ENCODE results near the gene RPLP2.
A peak's percentile ranks its signal among the peaks of the same experiment; 100 is the strongest.

RPLP2 gene

DNA sequence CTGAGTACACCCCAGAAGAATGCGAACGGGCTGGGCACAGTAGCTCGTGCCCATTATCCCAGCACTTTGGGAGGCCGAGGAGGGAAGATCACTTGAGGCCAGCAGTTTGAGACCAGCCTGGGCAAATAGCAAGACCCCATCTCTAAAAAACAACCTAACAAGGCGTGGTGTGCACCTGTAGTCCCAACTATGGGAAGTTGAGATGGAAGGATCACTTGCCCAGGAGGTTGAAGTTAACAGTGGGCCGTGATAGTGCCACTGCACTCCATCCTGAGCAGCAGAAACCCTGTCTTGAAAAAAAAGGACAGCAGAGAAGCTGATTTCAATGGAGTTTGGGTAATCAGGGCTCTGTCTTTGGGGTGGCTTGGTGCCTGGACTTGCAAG, 3.3 kb downstream of the RPLP2 start:
- no peak overlapping the region for H3K4ac ChIP-seq (ENCODE audit: low read depth, low read length)
- H2BK120ac ChIP-seq (ENCODE audit: low read depth, low read length) = no peak overlapping the region
- H3K27ac ChIP-seq (ENCODE audit: low read depth, low read length) = no peak overlapping the region
- H4K8ac ChIP-seq (ENCODE audit: low read depth, low read length) = no peak overlapping the region
- peaks cover 19% of the 10 kb centered on the region for H3K79me1 ChIP-seq (ENCODE audit: low read length)
- H3K4me1 ChIP-seq (ENCODE audit: control insufficient read depth, low read depth, low read length) = peaks cover 3% of the 10 kb centered on the region
- no peak overlapping the region for H2AK5ac ChIP-seq (ENCODE audit: low read length)
- no peak overlapping the region for H3K9ac ChIP-seq (ENCODE audit: low read length)
- H3K4me3 ChIP-seq (ENCODE audit: low read length) = no peak overlapping the region
- H3K18ac ChIP-seq (ENCODE audit: low read length) = no peak overlapping the region
- no peak overlapping the region for H2BK15ac ChIP-seq (replicated peaks; ENCODE audit: low read depth)
- H2BK5ac ChIP-seq (ENCODE audit: low read length) = no peak overlapping the region
- DNase-seq = no peak
- peaks cover 19% of the 10 kb centered on the region for H3K36me3 ChIP-seq (ENCODE audit: control insufficient read depth, insufficient read depth, low read length)
- H3K23ac ChIP-seq (ENCODE audit: low read length) = no peak overlapping the region
- H4K5ac ChIP-seq (ENCODE audit: low read length) = no peak overlapping the region
- no peak overlapping the region for H3K56ac ChIP-seq (ENCODE audit: low read length)
- H3K27me3 ChIP-seq (ENCODE audit: insufficient read depth, low read length, poor library complexity) = no peaks in the 10 kb centered on the region
- WGBS (ENCODE audit: extremely low coverage, insufficient coverage, low lambda C conversion rate) = no CpG with 5 or more reads among the region's 6 CpGs
- no peak overlapping the region for H3K4me2 ChIP-seq (ENCODE audit: low read length)
- peaks cover 33% of the 10 kb centered on the region for H3K79me2 ChIP-seq (ENCODE audit: control insufficient read depth, insufficient read depth, low read length)

GRCh38 chr11:813456-814096, 3.8 kb downstream of the RPLP2 start:
- Histone ChIP-seq H3K4ac (ENCODE audit: low read depth, low read length) (no peak overlapping the region), H3K27me3 (ENCODE audit: insufficient read depth, low read length, poor library complexity) (no peaks in the 10 kb centered on the region), H3K56ac (ENCODE audit: low read length) (no peak overlapping the region), H3K18ac (ENCODE audit: low read length) (no peak overlapping the region), H3K9ac (ENCODE audit: low read length) (no peak overlapping the region), H3K4me3 (ENCODE audit: low read length) (no peak overlapping the region), H2BK120ac (ENCODE audit: low read depth, low read length) (no peak overlapping the region), H3K36me3 (ENCODE audit: control insufficient read depth, insufficient read depth, low read length) (peaks cover 19% of the 10 kb centered on the region), H2AK5ac (ENCODE audit: low read length) (no peak overlapping the region), H3K27ac (ENCODE audit: low read depth, low read length) (no peak overlapping the region), H2BK15ac (replicated peaks; ENCODE audit: low read depth) (no peak overlapping the region), H3K79me2 (ENCODE audit: control insufficient read depth, insufficient read depth, low read length) (peaks cover 30% of the 10 kb centered on the region), H3K23ac (ENCODE audit: low read length) (no peak overlapping the region), H4K8ac (ENCODE audit: low read depth, low read length) (no peak overlapping the region), H4K5ac (ENCODE audit: low read length) (no peak overlapping the region), H3K79me1 (ENCODE audit: low read length) (peaks cover 19% of the 10 kb centered on the region), H3K4me1 (ENCODE audit: control insufficient read depth, low read depth, low read length) (peaks cover 4% of the 10 kb centered on the region), H2BK5ac (ENCODE audit: low read length) (no peak overlapping the region), H3K4me2 (ENCODE audit: low read length) (no peak overlapping the region)
- DNase-seq = no peak
- WGBS (ENCODE audit: extremely low coverage, insufficient coverage, low lambda C conversion rate) = no CpG with 5 or more reads among the region's 9 CpGs

DNA sequence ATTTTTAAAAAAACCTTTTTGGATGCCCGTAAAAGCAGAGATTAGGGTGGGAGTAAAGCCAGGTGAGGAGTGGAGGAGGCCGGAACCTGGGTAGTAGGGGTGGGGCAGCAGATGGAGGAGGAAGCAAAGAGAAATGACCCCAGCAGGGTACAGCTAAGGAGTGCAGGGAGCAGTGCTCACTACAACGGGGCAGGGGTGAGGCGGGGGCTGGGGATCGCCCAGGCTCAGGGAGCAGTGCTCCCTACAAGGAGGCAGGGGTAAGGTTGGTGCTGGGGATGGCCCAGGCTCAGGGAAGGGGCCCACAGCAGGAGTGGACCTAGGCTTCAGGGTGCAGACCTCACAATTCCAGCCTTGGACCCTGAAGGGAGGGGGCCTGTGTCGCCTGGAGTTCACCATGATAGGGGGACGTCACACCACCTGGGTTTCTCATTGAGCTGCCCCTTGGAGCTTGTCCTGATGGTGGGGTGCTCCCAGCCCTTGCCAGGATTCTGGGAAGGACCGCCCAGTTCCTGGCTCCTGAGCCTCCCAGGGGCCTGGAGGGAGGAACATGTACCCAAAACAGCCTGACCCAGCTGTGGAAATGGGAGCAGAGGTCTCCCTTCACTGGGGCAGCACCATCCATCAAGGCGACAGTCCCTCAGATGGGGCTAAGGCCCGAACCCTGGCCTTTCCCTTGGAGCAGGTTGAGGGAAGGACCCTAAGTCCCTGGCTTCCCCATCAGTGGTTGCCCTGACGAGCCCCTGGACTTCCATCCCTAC, 6.1 kb downstream of the RPLP2 start:
- H4K5ac ChIP-seq (ENCODE audit: low read length) = no peak overlapping the region

DNA sequence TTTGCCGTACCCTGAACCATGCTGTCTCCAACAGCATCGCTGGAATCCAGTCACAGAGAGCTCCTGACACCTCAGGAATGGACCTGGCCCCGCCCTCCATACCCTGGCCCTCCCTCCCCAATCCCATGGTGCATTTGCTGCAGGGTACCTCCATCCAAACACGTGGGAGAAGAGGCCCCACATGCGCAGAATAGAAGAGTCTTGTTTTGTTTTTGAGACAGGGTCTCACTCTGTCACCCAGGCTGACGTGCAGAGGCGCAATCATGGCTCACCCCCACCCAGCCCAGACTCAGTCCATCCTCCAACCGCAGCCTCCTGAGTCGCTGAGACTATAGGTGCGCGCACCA, 6.6 kb downstream of the RPLP2 start:
- no peak overlapping the region for H4K5ac ChIP-seq (ENCODE audit: low read length)
- H3K23ac ChIP-seq (ENCODE audit: low read length) = no peak overlapping the region
- H2BK5ac ChIP-seq (ENCODE audit: low read length) = no peak overlapping the region
- no peak overlapping the region for H3K4me2 ChIP-seq (ENCODE audit: low read length)
- H3K18ac ChIP-seq (ENCODE audit: low read length) = no peak overlapping the region
- H3K56ac ChIP-seq (ENCODE audit: low read length) = no peak overlapping the region
- H2BK15ac ChIP-seq (replicated peaks; ENCODE audit: low read depth) = no peak overlapping the region
- no peak overlapping the region for H2BK120ac ChIP-seq (ENCODE audit: low read depth, low read length)
- peak; percentile 62 for DNase-seq
- peaks cover 9% of the 10 kb centered on the region for H3K79me2 ChIP-seq (ENCODE audit: control insufficient read depth, insufficient read depth, low read length)
- H3K4ac ChIP-seq (ENCODE audit: low read depth, low read length) = no peak overlapping the region
- no peak overlapping the region for H3K27ac ChIP-seq (ENCODE audit: low read depth, low read length)
- peaks cover 14% of the 10 kb centered on the region for H3K79me1 ChIP-seq (ENCODE audit: low read length)
- H3K36me3 ChIP-seq (ENCODE audit: control insufficient read depth, insufficient read depth, low read length) = peaks cover 17% of the 10 kb centered on the region
- no peak overlapping the region for H4K8ac ChIP-seq (ENCODE audit: low read depth, low read length)
- no peaks in the 10 kb centered on the region for H3K27me3 ChIP-seq (ENCODE audit: insufficient read depth, low read length, poor library complexity)
- H3K4me1 ChIP-seq (ENCODE audit: control insufficient read depth, low read depth, low read length) = peaks cover 4% of the 10 kb centered on the region
- no peak overlapping the region for H2AK5ac ChIP-seq (ENCODE audit: low read length)
- no CpG with 5 or more reads among the region's 11 CpGs for WGBS (ENCODE audit: extremely low coverage, insufficient coverage, low lambda C conversion rate)
- H3K9ac ChIP-seq (ENCODE audit: low read length) = no peak overlapping the region
- H3K4me3 ChIP-seq (ENCODE audit: low read length) = no peak overlapping the region

More for the DNA sequence above, 6.1 kb downstream of the RPLP2 start:
- no CpG with 5 or more reads among the region's 11 CpGs for WGBS (ENCODE audit: extremely low coverage, insufficient coverage, low lambda C conversion rate)
- H4K8ac ChIP-seq (ENCODE audit: low read depth, low read length) = no peak overlapping the region
- H3K27me3 ChIP-seq (ENCODE audit: insufficient read depth, low read length, poor library complexity) = no peaks in the 10 kb centered on the region
- H3K36me3 ChIP-seq (ENCODE audit: control insufficient read depth, insufficient read depth, low read length) = peaks cover 19% of the 10 kb centered on the region
- H2BK15ac ChIP-seq (replicated peaks; ENCODE audit: low read depth) = no peak overlapping the region
- H3K4me3 ChIP-seq (ENCODE audit: low read length) = no peak overlapping the region
- no peak overlapping the region for H2BK120ac ChIP-seq (ENCODE audit: low read depth, low read length)
- no peak overlapping the region for H3K56ac ChIP-seq (ENCODE audit: low read length)
- H3K79me1 ChIP-seq (ENCODE audit: low read length) = peaks cover 17% of the 10 kb centered on the region
- no peak for DNase-seq
- no peak overlapping the region for H3K23ac ChIP-seq (ENCODE audit: low read length)
- no peak overlapping the region for H3K27ac ChIP-seq (ENCODE audit: low read depth, low read length)
- no peak overlapping the region for H3K9ac ChIP-seq (ENCODE audit: low read length)
- no peak overlapping the region for H2BK5ac ChIP-seq (ENCODE audit: low read length)
- H3K18ac ChIP-seq (ENCODE audit: low read length) = no peak overlapping the region
- no peak overlapping the region for H2AK5ac ChIP-seq (ENCODE audit: low read length)
- H3K4ac ChIP-seq (ENCODE audit: low read depth, low read length) = no peak overlapping the region
- no peak overlapping the region for H3K4me2 ChIP-seq (ENCODE audit: low read length)
- peaks cover 15% of the 10 kb centered on the region for H3K79me2 ChIP-seq (ENCODE audit: control insufficient read depth, insufficient read depth, low read length)
- H3K4me1 ChIP-seq (ENCODE audit: control insufficient read depth, low read depth, low read length) = peaks cover 6% of the 10 kb centered on the region

- Histone ChIP-seq H3K27ac (ENCODE audit: low read depth, low read length) (peak within 1 kb of the TSS; percentile 14), H4K5ac (ENCODE audit: low read length) (no peak within 1 kb of the TSS), H3K79me1 (ENCODE audit: low read length) (peaks cover 4% of the 10 kb centered on the region), H3K79me2 (ENCODE audit: control insufficient read depth, insufficient read depth, low read length) (no peaks in the 10 kb centered on the region), H3K23ac (ENCODE audit: low read length) (no peak within 1 kb of the TSS), H3K18ac (ENCODE audit: low read length) (peak within 1 kb of the TSS; percentile 51), H4K8ac (ENCODE audit: low read depth, low read length) (no peak within 1 kb of the TSS), H2BK15ac (replicated peaks; ENCODE audit: low read depth) (no peak within 1 kb of the TSS), H2AK5ac (ENCODE audit: low read length) (no peak within 1 kb of the TSS), H3K4me2 (ENCODE audit: low read length) (peak within 1 kb of the TSS; percentile 89), H2BK120ac (ENCODE audit: low read depth, low read length) (no peak within 1 kb of the TSS), H3K36me3 (ENCODE audit: control insufficient read depth, insufficient read depth, low read length) (no peaks in the 10 kb centered on the region), H2BK5ac (ENCODE audit: low read length) (no peak within 1 kb of the TSS), H3K4me3 (ENCODE audit: low read length) (peak within 1 kb of the TSS; percentile 73), H3K9ac (ENCODE audit: low read length) (peak within 1 kb of the TSS; percentile 86), H3K56ac (ENCODE audit: low read length) (peak within 1 kb of the TSS; percentile 92), H3K27me3 (ENCODE audit: insufficient read depth, low read length, poor library complexity) (no peaks in the 10 kb centered on the region), H3K4me1 (ENCODE audit: control insufficient read depth, low read depth, low read length) (peaks cover 4% of the 10 kb centered on the region), H3K4ac (ENCODE audit: low read depth, low read length) (peak within 1 kb of the TSS; percentile 65)
- no peak for DNase-seq
- no CpG with 5 or more reads among the region's 20 CpGs for WGBS (ENCODE audit: extremely low coverage, insufficient coverage, low lambda C conversion rate)
Measured at GRCh38 chr11:818396-819128, 8.8 kb downstream of the RPLP2 start, which contains the start of gene PNPLA2. TSS of gene PNPLA2 (plus strand) at chr11:818914. CDS start at chr11:819719, 805 bp downstream.

Data from mesendoderm (in vitro differentiated cells).